ENCODE data around the gene LAMC3. TPM values are rescaled to one million over a fixed set of nuclear protein-coding genes. Genes with fewer than 3 reads are reported as not detected.
A peak's percentile ranks its signal among the peaks of the same experiment; 100 is the strongest.

The LAMC3 gene
- total and polyA plus RNA-seq, 7 donors: 0.17 to 0.96 (median 0.22) TPM; not detected in 1

DNA sequence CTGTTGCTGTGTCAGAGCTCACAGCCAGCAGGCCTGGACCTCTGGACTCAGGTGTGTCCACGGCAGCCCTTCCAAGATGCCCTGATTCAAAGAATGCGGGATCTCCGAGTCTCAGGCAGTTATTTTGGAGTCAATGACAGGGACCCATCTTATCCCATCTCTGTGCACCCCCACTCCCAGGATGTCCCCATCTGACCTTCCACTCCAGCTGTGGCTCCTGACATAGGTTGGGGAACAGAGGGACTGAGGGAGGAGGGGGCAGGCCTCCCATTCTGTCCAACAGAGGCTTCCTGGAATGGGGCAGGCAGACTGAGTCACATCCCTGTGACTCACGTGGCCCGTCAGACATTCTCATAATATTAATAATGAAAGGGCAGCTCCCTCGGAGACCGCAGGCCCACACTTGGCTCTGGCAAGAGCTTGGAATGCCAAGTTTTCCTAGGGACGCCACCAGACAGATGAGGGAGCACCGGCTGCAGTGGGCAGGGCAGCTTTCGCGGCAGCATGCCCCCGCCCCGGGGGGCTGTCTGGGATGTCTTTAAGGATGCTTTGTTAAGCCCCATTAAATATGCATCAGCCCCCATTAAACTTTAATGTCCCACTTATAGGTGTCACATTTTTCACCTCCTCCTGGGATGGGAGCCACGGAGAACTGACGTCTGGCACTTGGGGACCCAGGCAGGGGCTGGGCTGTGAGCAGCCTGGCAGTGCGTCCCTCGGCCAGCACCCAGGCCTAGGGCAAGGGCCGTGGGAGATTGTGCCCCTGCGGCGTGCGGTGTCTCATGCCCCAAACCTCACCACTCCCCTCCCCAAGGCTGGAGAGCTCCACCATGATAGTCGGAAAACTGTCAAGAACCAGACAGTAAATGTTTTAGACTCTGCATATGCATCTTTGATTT is 46.3 kb upstream of the LAMC3 start:
- WGBS, 3 donors: 36 to 42% (median 40%) methylated on average over 19 to 22 of the region's 22 CpGs
- no peaks in the 10 kb centered on the region for H3K4me1 ChIP-seq
- no peak overlapping the region for H3K27ac ChIP-seq
- TF ChIP-seq, protein P1, sequence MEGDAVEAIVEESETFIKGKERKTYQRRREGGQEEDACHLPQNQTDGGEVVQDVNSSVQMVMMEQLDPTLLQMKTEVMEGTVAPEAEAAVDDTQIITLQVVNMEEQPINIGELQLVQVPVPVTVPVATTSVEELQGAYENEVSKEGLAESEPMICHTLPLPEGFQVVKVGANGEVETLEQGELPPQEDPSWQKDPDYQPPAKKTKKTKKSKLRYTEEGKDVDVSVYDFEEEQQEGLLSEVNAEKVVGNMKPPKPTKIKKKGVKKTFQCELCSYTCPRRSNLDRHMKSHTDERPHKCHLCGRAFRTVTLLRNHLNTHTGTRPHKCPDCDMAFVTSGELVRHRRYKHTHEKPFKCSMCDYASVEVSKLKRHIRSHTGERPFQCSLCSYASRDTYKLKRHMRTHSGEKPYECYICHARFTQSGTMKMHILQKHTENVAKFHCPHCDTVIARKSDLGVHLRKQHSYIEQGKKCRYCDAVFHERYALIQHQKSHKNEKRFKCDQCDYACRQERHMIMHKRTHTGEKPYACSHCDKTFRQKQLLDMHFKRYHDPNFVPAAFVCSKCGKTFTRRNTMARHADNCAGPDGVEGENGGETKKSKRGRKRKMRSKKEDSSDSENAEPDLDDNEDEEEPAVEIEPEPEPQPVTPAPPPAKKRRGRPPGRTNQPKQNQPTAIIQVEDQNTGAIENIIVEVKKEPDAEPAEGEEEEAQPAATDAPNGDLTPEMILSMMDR (IDR thresholded peaks at IDR 0.05): no peak
- peaks cover 0 to 8% (median 0%) of the 10 kb centered on the region in 3 donors for H3K27me3 ChIP-seq (ENCODE audit: insufficient read depth in 3 of 3, low read length in 2 of 3)
- ATAC-seq (peak; percentile 36 to 79 (median 56)), DNase-seq (peak in 1 of 2 donors; percentile 61)
- intact Hi-C loops (cut with DNase I): no loop called here
- no peak overlapping the region for H3K4me3 ChIP-seq
- H3K9me3 ChIP-seq: no peaks in the 10 kb centered on the region
- H3K36me3 ChIP-seq (ENCODE audit: insufficient read depth in 1 of 2, low read depth in 1 of 2): no peaks in the 10 kb centered on the region

- Histone ChIP-seq H3K4me3 (no peak overlapping the region), H3K9me3 (no peaks in the 10 kb centered on the region), H3K36me3 (ENCODE audit: insufficient read depth in 1 of 2, low read depth in 1 of 2) (no peaks in the 10 kb centered on the region), H3K27ac (no peak overlapping the region), H3K27me3 (ENCODE audit: insufficient read depth in 3 of 3, low read length in 2 of 3) (peaks cover 0 to 4% (median 0%) of the 10 kb centered on the region in 3 donors), H3K4me1 (no peaks in the 10 kb centered on the region)
- TF ChIP-seq, protein P1 (IDR thresholded peaks at IDR 0.05): no peak
- WGBS, 3 donors: 76 to 82% (median 79%) methylated on average over 15 of the region's 15 CpGs
- intact Hi-C loops (cut with DNase I): no loop called here
- no peak for DNase-seq
- no peak for ATAC-seq
These were observed 45.6 kb upstream of the LAMC3 start for GRCh38 chr9:130963337-130963908.

GRCh38 chr9:130963916-130964315 is 45.1 kb upstream of the LAMC3 start:
- 98 to 99% (median 98%) methylated on average over 8 of the region's 8 CpGs for WGBS, 3 donors
- H3K27ac ChIP-seq: no peak overlapping the region
- H3K4me1 ChIP-seq: no peaks in the 10 kb centered on the region
- DNase-seq (no peak), ATAC-seq (no peak)
- intact Hi-C loops (cut with DNase I): no loop called here
- TF ChIP-seq, protein P1 (IDR thresholded peaks at IDR 0.05): no peak
- H3K4me3 ChIP-seq: no peak overlapping the region
- H3K36me3 ChIP-seq (ENCODE audit: insufficient read depth in 1 of 2, low read depth in 1 of 2): no peaks in the 10 kb centered on the region
- no peaks in the 10 kb centered on the region for H3K9me3 ChIP-seq
- peaks cover 0 to 4% (median 0%) of the 10 kb centered on the region in 3 donors for H3K27me3 ChIP-seq (ENCODE audit: insufficient read depth in 3 of 3, low read length in 2 of 3)

GRCh38 chr9:130965680-130966079 is 43.3 kb upstream of the LAMC3 start:
- Histone ChIP-seq H3K4me1 (no peaks in the 10 kb centered on the region), H3K4me3 (no peak overlapping the region), H3K36me3 (ENCODE audit: insufficient read depth in 1 of 2, low read depth in 1 of 2) (no peaks in the 10 kb centered on the region), H3K27ac (no peak overlapping the region), H3K9me3 (no peaks in the 10 kb centered on the region), H3K27me3 (ENCODE audit: insufficient read depth in 3 of 3, low read length in 2 of 3) (peaks cover 0 to 4% (median 0%) of the 10 kb centered on the region in 3 donors)
- TF ChIP-seq, protein P1 (IDR thresholded peaks at IDR 0.05): no peak
- 38 to 50% (median 43%) methylated on average over 7 of the region's 7 CpGs for WGBS, 3 donors
- DNase-seq (no peak), ATAC-seq (no peak)
- intact Hi-C loops (cut with DNase I): no loop called here
